Mucosa of descending colon (tissue), 3 donors: ENCODE data around the gene TADA2A. TPM values are rescaled to one million over a fixed set of nuclear protein-coding genes. Genes with fewer than 3 reads are reported as not detected.

Experiments used
- ATAC-seq: fragments of 200-7000 bp; cut with Tn5 transposase; one replicate; pipeline ENCODE4 v1.9.1; 2020; ENCODE audit warnings: mild to moderate bottlenecking, moderate library complexity
- DNase-seq, 3 donors: peaks; one replicate each; pipeline ENCODE4 v3.0.0-alpha.2; 2020
- H3K36me3 ChIP-seq: fragments of 200-600 bp; one replicate; pipeline ENCODE4 v1.8.0; 2021; ENCODE audit warnings: low read depth, mild to moderate bottlenecking
- H3K4me1 ChIP-seq: fragments of 200-600 bp; one replicate; pipeline ENCODE4 v1.8.0; 2021; ENCODE audit warnings: low read depth, mild to moderate bottlenecking
- H3K4me3 ChIP-seq: fragments of 200-600 bp; one replicate; pipeline ENCODE4 v1.8.0; 2021; ENCODE audit warnings: mild to moderate bottlenecking
- H3K9me3 ChIP-seq: fragments of 200-600 bp; one replicate; pipeline ENCODE4 v1.8.0; 2021; ENCODE audit warnings: mild to moderate bottlenecking
- CTCF ChIP-seq: fragments of 200-600 bp; IDR thresholded peaks from one replicate; pipeline ENCODE4 v1.8.0; 2022; ENCODE audit warnings: antibody characterized with exemption, mild to moderate bottlenecking
- intact Hi-C, 2 donors: fragments of 100-400 bp; cut with DNase I in 1 of 2; cut with micrococcal nuclease in 1 of 2; formaldehyde crosslinking; loops; one replicate each; pipeline versions ENCODE4 v1.11.0 to v1.11.1; 2022; cut with DNase I, micrococcal nuclease
- total RNA-seq, 3 donors: library from RNA; stranded (reverse); fragmentation: NEBNext Ultra II Directional in 2 of 3; extraction: Animal tissue kit (Norgen Biotek cat#: 25700) in 2 of 3; gene quantifications; one replicate each; pipeline versions ENCODE4 v1.2.1 to v1.2.4, GENCODE V29; 2021 to 2023
- donor health status: DM: no; HTN: no; CAD: no; lungs with moderate emphysema.
- donor health status: DM: no; HTN: no; CAD: no.
- donor health status: DM: no; HTN: yes; CAD: no.

TADA2A gene
- total RNA-seq, 3 donors from 2014 or later, result 22.8 to 29.6 (median 28.0) TPM

- no peaks in the 10 kb centered on the region for H3K36me3 ChIP-seq
- no peaks in the 10 kb centered on the region for H3K9me3 ChIP-seq
- peak in 1 of 3 donors; percentile 8 for DNase-seq
- peak; percentile 50 for ATAC-seq
- TF ChIP-seq CTCF, result no peak
- intact Hi-C loops, result no loop called here
- no peak overlapping the region for H3K4me3 ChIP-seq
- H3K4me1 ChIP-seq, result no peaks in the 10 kb centered on the region
Observed at GRCh38 chr17:37483311-37484039, 76.8 kb downstream of the TADA2A start.

- no peak for TF ChIP-seq CTCF
- H3K4me1 ChIP-seq, result no peaks in the 10 kb centered on the region
- intact Hi-C loops, result no loop called here
- no peak overlapping the region for H3K4me3 ChIP-seq
- DNase-seq (no peak), ATAC-seq (no peak)
- no peaks in the 10 kb centered on the region for H3K9me3 ChIP-seq
- no peaks in the 10 kb centered on the region for H3K36me3 ChIP-seq
Observed at GRCh38 chr17:37485938-37486570, 79.4 kb downstream of the TADA2A start.

GRCh38 chr17:37488009-37488604 is 81.4 kb downstream of the TADA2A start:
- no peaks in the 10 kb centered on the region for H3K36me3 ChIP-seq
- no peaks in the 10 kb centered on the region for H3K9me3 ChIP-seq
- no peak overlapping the region for H3K4me3 ChIP-seq
- peaks cover 3% of the 10 kb centered on the region for H3K4me1 ChIP-seq
- intact Hi-C loops, result no loop called here
- DNase-seq (peak in 1 of 3 donors; percentile 4), ATAC-seq (peak; percentile 10)
- no peak for TF ChIP-seq CTCF

GRCh38 chr17:37488607-37489196 is 82.0 kb downstream of the TADA2A start:
- DNase-seq, result peak; percentile 78 to 84 (median 80)
- Histone ChIP-seq H3K9me3 (no peaks in the 10 kb centered on the region), H3K36me3 (no peaks in the 10 kb centered on the region), H3K4me3 (peak overlapping the region; percentile 27), H3K4me1 (peaks cover 3% of the 10 kb centered on the region)
- peak; percentile 89 for ATAC-seq
- no peak for TF ChIP-seq CTCF
- intact Hi-C loops, result no loop called here

GRCh38 chr17:37489197-37490001 is 82.7 kb downstream of the TADA2A start, which contains the start of gene DUSP14:
Gene DUSP14, plus strand, starts transcription at chr17:37489891. Its CDS starts 22,382 bp downstream, at chr17:37512273.
- intact Hi-C loops, result no loop called here
- Histone ChIP-seq H3K4me1 (peaks cover 3% of the 10 kb centered on the region), H3K36me3 (no peaks in the 10 kb centered on the region), H3K4me3 (peak within 1 kb of the TSS; percentile 27), H3K9me3 (no peaks in the 10 kb centered on the region)
- ATAC-seq (peak; percentile 86), DNase-seq (peak; percentile 73 to 87 (median 82))
- TF ChIP-seq CTCF, result no peak
